Stimulated activated naive CD4-positive, alpha-beta T cell treated with Interleukin-2 at 50 U/mL for 16 hours (primary cell): Measurements from ENCODE around the gene RGSL1.

Experiments used
- DNase-seq: peaks from one replicate; lab custom pipeline; 2025; lab: John Stamatoyannopoulos, UW

RGSL1 gene

GRCh38 chr1:182588500-182589396 lies 138.8 kb downstream of the RGSL1 start, which contains the start of gene RNASEL:
Gene RNASEL (minus strand): TSS chr1:182589256. CDS start chr1:182586806, 2,450 bp downstream.
- peak; percentile 49 for DNase-seq

DNA sequence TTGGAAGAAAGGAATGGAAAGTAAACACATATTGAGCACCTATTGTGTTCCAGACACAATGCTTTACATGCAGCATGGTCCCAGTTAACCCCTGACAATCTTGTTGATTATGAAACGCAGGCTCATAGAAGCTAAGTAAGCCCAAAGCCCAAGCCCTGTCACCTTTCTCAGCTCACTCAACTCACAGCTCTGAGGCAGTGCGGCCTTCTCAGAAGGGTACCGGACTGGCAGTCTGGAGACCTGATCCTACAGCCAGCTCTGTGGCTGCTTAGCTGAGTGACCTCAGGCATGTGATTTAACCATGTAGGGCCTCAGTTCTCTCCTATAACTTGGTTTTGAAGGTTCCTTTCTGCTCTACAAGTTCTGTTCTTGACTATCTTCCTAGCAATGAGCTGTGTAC lies 139.6 kb downstream of the RGSL1 start:
- DNase-seq: no peak

DNA sequence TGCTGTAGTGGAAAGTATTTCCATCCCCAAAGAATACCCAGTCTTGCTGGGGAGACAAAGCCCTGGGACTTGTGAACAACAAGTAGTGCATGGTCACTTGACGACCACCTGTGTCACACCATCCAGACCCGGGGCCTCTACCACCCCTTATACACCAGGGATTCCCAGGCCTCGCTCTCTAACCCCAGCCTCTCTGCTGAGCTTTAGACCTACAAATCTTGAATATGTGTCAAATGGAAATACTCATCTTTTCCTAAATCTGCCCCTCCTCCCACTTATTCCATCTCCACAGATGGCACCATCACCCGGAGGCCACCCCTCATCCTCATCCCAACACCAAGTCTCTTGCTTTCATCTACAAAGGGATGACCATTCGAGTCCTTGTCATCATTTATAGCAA lies 140.0 kb downstream of the RGSL1 start:
- no peak for DNase-seq

- DNase-seq: peak; percentile 56
Observed at GRCh38 chr1:182595641-182596240, 145.8 kb downstream of the RGSL1 start.

GRCh38 chr1:182596934-182597333 lies 147.0 kb downstream of the RGSL1 start:
- DNase-seq: no peak

- no peak for DNase-seq
Observed at GRCh38 chr1:182598296-182598695, 148.3 kb downstream of the RGSL1 start.

- DNase-seq: no peak
Observed at GRCh38 chr1:182599339-182599738, 149.4 kb downstream of the RGSL1 start.

DNA sequence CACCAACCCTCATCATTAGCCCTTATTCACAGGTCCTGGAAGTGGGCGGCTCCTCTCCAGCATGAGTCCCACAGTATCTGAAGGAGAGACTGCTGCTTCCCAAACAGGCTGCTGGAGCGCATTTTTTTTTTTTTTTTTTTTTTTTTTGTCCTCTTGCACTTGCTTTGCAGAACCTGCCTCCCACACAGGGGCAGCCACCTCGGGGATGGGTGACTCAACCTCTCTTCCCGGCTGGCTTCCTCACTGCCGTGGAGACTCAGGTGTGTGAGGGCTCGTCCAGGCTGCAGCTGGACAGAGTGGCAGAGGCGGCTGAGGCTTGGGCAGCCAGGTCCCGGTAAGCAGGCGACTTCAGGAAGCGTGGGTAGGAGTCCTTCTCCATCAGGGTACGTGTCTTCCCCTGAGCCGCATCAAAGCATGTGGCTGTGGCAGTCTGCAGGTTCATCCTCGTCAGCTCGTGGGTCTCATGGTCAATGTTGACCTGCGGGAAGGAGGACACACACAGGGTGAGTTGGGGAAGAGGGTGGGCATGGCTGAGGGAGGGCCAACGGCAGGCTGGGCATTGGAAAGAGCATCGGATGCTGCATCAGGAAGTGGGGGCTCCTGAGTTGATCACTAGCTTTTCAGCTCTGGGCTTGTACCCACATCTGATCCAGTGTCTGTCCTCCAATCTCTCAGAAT lies 150.2 kb downstream of the RGSL1 start:
- DNase-seq: no peak

- DNase-seq: no peak
Observed at GRCh38 chr1:182600745-182601415, 150.9 kb downstream of the RGSL1 start.

GRCh38 chr1:182601416-182601786 lies 151.5 kb downstream of the RGSL1 start:
- peak; percentile 53 for DNase-seq

GRCh38 chr1:182601913-182602312 lies 152.0 kb downstream of the RGSL1 start:
- no peak for DNase-seq

- DNase-seq: no peak
Observed at GRCh38 chr1:182602935-182603645, 153.1 kb downstream of the RGSL1 start.

- DNase-seq: no peak
Observed at GRCh38 chr1:182603646-182604174, 153.8 kb downstream of the RGSL1 start.

- DNase-seq: peak; percentile 93
Observed at GRCh38 chr1:182604175-182605164, 154.5 kb downstream of the RGSL1 start, which contains the start of gene RGS16. Gene RGS16 (minus strand): TSS chr1:182604389. CDS start chr1:182604259, 130 bp downstream.

GRCh38 chr1:182607566-182607965 lies 157.6 kb downstream of the RGSL1 start:
- DNase-seq: no peak

GRCh38 chr1:182608236-182608635 lies 158.3 kb downstream of the RGSL1 start:
- DNase-seq: no peak

- no peak for DNase-seq
Observed at GRCh38 chr1:182608845-182609610, 159.1 kb downstream of the RGSL1 start.
